HG03280 (cell line): Measurements from ENCODE around the gene FOXI2.

Experiments used
- ATAC-seq: cut with Tn5 transposase; IDR thresholded peaks from one replicate; pipeline ENCODE4 v1.9.1; 2021; ENCODE audit warnings: mild to moderate bottlenecking, moderate library complexity; ENCODE audit not compliant: unreplicated experiment

FOXI2 gene

GRCh38 chr10:127736915-127737562 lies at the start of gene FOXI2:
FOXI2 (plus strand) TSS chr10:127737185; CDS start chr10:127737274, 89 bp downstream.
- no peak for ATAC-seq

GRCh38 chr10:127687548-127687947 lies 49.4 kb upstream of the FOXI2 start:
- ATAC-seq = no peak

GRCh38 chr10:127690176-127690835 lies 46.7 kb upstream of the FOXI2 start:
- no peak for ATAC-seq

- ATAC-seq = peak; percentile 77
These were observed 42.3 kb upstream of the FOXI2 start for GRCh38 chr10:127694580-127695193.

- ATAC-seq = no peak
These were observed 41.6 kb upstream of the FOXI2 start for GRCh38 chr10:127695431-127695830.

GRCh38 chr10:127698886-127699285 lies 38.1 kb upstream of the FOXI2 start:
- ATAC-seq = no peak

GRCh38 chr10:127699311-127699710 lies 37.7 kb upstream of the FOXI2 start:
- no peak for ATAC-seq

GRCh38 chr10:127702271-127702670 lies 34.7 kb upstream of the FOXI2 start:
- ATAC-seq = no peak

- ATAC-seq = no peak
These were observed 21.7 kb upstream of the FOXI2 start for GRCh38 chr10:127715249-127715648.

GRCh38 chr10:127715782-127716378 lies 21.1 kb upstream of the FOXI2 start:
- ATAC-seq = no peak

- no peak for ATAC-seq
These were observed 16.8 kb upstream of the FOXI2 start for GRCh38 chr10:127720142-127720541.

GRCh38 chr10:127720903-127721302 lies 16.1 kb upstream of the FOXI2 start:
- no peak for ATAC-seq

GRCh38 chr10:127734753-127735152 lies 2.2 kb upstream of the FOXI2 start:
- no peak for ATAC-seq

GRCh38 chr10:127735156-127735555 lies 1.8 kb upstream of the FOXI2 start:
- ATAC-seq = no peak

GRCh38 chr10:127735723-127736221 lies 1.2 kb upstream of the FOXI2 start:
- ATAC-seq = no peak

- ATAC-seq = no peak
These were observed 617 bp upstream of the FOXI2 start for GRCh38 chr10:127736222-127736914.

GRCh38 chr10:127737563-127738511 lies 852 bp downstream of the FOXI2 start:
- ATAC-seq = no peak

- ATAC-seq = no peak
These were observed 1.8 kb downstream of the FOXI2 start for GRCh38 chr10:127738512-127739424.

- no peak for ATAC-seq
These were observed 2.9 kb downstream of the FOXI2 start for GRCh38 chr10:127739908-127740307.
